Hypothalamus (tissue), 51 donors: ENCODE results near the gene COL4A6.
A peak's percentile ranks its signal among the peaks of the same experiment; 100 is the strongest.
"Not testable (repeated sequence)": the region's sequence is repeated elsewhere in the genome, so short reads cannot be mapped to it uniquely, and the experiment has no call there.

ENCODE experiments used
- DNase-seq, 51 donors: peaks; one replicate each; lab custom pipeline; 2025; lab: John Stamatoyannopoulos, UW

The COL4A6 gene

DNA sequence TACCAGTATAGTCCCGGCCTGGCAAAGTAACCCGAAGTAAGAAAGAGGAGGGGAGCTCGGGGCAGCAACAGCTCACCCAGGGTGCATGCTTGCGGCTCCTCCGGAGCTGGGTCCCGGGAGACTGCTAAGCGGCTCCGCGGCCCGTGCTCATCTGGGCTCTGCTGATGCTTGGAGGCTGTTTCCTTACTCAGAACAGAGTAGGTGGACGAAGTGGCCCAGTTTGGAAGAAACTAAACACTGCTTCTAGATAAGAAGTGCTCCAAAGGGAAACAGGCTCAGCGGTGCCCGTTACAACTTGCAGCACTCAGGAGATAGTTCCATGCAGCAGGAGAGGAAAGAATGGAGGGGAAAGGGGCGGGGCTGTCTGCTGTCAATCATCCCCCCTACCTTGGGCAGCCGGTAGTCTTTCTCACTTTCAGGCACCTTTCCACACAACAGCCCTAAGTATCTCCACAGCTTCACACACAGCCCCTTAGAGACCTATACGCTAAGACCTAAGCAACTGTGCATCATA is at the start of gene COL4A6:
TSS of gene COL4A6 (minus strand) at position 313 of the 514 bp plus-strand sequence. CDS start at position 87, 226 bp downstream.
- DNase-seq = peak in 12 of 51 donors; percentile 0 to 33 (median 0)

- DNase-seq = no peak
Observed at GRCh38 chrX:108485960-108486359, 47.7 kb upstream of the COL4A6 start.

DNA sequence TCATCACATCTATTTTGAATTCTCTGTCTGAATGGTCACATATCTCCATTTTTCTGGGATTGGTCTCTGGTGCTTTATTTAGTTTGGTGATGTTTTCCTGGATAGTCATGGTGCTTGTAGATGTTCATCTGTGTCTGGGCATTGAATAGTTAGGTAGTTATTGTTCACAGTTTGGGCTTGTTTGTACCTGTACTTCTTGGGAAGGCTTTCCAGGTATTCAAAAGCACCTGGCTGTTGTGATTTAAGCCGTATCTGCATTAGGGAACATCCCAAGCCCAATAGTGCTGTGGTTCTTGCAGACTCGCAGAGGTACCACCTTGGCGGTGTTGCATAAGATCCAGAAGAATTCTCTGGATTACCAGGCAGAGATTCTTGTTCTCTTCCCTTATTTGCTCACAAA is 46.0 kb upstream of the COL4A6 start:
- no peak for DNase-seq

- DNase-seq = not testable (repeated sequence)
Observed at GRCh38 chrX:108481528-108481927, 43.3 kb upstream of the COL4A6 start.

- DNase-seq = no peak
Observed at GRCh38 chrX:108473979-108474378, 35.8 kb upstream of the COL4A6 start.

DNA sequence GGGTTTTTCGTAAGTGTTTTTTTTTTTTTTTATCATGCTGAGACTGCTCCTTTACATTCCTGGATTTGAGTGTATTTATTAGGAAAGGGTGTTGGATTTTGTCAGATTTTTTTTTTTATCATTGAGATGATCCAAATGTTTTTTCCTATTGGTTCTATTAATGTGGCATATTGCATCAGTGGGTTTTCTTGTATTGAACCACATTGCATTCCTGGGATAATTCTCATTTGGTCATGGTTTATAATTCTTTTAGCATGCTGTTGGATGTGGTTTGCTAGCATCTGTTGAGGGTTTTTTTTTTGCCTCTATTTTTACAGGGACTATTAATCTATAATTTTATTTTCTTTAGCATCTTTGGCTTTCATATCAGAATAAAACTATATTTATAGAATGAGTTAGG is 30.3 kb upstream of the COL4A6 start:
- no peak for DNase-seq

DNA sequence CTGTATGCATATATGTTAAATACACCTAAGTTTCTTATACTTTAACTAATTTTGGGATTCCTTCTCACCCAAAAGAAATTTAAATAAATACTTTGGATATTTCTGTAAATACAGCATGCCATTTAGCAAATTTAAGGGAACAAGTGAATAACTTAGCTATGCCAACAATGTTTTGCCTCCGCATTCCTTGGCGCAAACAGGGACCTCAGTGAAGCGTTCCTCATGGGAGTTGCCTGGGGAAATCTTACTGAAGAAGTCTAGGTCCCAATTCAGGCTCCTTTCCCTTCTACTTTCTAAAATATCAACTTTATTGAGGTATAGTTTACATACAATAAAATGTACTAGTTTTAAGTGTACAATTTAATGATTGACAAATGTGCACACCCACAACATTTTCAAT is 26.4 kb upstream of the COL4A6 start:
- DNase-seq = no peak

DNA sequence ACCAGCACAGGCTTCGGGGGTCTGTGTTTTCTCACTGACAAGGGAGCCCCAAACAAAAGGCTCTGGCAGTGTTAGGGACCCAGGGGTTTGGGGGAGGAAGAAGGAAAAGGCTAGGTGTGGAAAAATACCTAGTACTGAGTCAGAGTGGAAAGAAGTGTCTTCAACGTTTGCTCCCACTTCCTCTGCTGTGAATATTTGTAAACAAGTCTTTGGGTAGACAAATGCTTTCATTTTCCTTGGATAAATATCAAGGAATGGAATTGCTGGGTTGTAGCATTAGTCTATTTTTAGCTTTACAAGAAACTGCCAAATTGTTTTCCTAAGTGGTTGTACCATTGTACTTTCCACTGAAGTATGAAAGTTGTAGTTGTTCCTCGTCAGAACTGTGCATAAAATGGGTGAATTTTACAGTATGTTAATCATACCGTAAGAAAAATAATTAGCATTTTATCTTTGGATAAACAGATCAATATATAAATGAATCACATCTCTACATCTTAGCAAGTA is 18.8 kb upstream of the COL4A6 start:
- no peak for DNase-seq

DNA sequence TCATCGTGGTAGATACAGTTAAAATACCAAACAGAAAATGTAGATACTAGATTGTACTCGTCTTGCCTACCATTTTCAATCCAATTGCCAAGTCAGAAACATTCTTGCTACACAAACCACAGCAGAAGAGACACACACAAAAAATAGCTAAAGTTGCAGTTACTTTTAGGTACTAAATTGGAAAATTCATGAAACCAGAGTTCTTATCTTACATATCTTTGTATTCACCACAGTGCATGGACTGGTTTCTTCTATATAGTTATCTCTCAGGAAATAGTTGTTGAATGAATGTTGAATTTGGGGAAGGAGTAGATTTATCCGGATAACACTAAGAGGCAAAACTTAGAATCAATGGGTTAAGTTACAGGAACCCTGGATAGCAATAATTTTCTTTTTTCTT is 15.6 kb upstream of the COL4A6 start:
- no peak for DNase-seq

- no peak for DNase-seq
Observed at GRCh38 chrX:108447303-108447702, 9.1 kb upstream of the COL4A6 start.

DNA sequence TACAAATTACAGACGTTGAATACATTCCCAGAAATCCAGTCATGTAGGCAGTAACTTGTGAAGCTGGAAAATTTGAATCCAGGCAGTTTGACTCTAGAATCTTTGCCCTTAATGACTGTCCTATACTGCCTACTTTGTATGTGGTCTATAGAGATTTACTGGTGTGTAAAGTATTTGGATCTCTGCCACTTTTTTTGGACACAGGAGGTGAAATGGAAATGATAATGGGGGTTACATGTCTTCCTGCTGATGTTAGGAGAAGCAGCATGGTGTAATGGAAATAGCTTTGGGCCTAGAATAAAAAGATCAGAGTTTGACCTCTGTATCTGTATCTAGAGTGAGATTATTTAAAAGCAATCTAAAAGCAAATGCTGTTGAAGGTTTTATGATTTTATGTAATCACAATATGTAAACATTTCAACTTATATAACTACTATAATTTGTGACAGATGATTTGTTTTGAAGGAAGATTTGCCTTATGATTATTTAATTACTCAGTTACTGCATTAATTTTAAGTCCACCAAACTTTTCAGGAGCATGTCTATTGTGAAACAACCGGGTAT is 4.8 kb upstream of the COL4A6 start:
- DNase-seq = no peak

DNA sequence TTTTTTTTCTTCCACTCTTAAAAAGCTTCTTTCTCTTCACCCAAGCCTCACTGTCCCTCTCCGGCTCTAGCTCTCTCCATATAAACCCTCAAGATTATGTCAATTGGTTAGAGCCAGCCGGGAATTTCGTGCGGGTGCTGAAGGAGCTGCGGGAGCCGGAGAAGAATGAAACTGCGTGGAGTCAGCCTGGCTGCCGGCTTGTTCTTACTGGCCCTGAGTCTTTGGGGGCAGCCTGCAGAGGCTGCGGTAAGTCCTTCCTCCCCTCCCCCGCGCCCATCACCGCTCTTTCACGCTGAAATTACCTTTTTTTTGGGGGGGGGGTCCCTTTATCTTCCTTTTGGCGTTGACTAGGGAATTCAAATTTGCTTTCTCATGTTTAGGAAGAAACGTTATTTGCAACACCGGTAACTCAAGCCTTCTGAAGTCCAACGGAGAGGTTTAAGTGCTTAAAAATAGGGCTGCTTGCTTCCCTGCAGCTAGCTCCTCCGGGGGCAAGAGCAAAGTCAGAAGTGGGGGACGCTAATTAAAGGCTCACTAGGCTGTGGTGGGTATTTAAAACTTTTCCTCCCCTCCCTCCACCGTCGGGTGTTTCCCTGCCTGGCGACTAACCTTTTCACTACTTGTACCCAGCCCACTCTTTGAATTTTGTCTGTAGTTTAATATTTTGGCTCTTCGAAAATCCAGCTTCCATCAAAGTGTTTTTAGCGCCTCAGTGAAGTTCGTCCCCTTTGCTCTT is 1.9 kb upstream of the COL4A6 start:
- DNase-seq = peak in 14 of 51 donors; percentile 0 to 14 (median 0)

DNA sequence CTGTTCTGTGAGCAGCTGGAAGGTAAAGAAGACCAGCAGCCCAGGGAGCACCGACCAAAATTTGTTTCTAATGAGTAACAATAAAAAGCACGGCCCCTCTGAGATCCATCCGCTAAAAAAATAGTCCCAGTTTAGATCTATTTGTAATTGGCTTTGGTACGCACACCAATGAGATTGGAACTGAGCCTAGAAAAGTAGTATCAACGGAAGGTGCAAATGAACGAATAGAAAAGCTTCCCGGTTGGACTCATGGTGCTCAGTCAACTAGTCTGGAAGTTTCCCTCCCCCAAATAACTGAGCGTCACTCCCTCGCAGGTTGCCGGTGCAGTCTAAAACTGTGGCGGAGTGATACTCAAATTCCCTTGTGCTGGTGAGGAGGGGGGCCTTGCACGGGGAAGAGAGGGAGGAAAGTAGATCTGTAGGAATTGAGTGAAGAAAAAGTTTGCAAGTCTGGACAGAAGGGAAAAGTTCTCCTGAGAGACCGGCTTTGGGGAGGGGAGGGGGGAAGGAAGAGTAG is 1.3 kb upstream of the COL4A6 start, which contains the start of gene COL4A5:
TSS of gene COL4A5 (plus strand) at position 413 of the 517 bp plus-strand sequence. CDS start 288 bp downstream, outside the sequence.
- peak in 24 of 51 donors; percentile 0 to 14 (median 6) for DNase-seq

DNA sequence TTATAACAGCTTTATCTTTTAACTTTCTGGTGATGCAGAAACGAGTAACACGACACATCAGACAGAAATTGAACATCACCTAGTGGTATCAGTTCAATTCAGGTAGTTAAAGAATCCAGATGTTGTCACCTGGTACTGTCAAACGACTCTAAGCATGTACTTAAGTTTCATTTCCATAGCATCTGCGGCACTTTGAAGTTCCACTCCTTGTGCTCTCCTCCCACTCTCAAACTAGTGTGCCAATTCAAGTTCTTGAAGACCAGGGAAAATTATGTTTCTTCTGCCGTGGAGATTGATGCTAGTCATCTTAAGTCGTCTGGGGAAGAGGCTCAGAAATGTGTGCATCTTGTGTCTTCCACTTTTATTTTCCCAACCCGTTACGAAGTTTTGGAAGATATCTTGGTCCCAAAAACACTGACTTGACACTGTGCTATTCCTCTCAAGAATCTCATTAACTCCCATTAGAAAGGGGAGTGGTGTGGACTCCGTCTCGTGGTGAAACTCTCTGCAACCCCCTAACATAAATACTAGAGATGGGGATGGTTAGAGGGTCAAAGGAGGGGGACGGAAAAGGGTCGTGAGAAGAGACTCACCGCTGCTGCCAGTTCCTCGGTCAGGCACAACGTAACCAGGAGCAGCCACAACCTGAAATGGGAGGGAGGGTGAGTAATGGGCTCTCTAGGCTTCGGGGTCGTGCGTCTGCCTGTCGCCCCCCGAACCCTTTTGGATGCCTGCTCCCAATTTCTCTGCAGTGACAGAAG is 693 bp downstream of the COL4A6 start:
- DNase-seq = no peak

DNA sequence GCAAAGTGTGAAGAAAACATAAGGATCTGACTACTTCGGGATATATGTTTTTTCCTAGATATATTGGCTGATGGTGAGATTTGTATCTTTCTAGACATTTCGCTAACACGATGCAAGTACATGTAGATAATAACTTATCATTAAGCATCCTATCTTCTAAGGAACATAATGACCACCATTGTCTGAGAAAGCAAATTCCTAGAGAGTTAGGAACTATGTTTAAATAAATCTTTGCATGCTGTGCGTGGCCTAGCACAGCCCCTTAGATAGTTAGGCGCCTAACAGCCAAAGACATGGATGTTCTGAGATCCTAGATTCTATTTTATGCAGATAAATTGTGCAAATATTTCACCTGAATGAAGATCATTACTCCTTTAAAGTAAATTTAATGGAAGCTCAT is 3.0 kb downstream of the COL4A6 start:
- no peak for DNase-seq

- DNase-seq = no peak
Observed at GRCh38 chrX:108426262-108426661, 12.0 kb downstream of the COL4A6 start.

GRCh38 chrX:108420481-108420880 is 17.7 kb downstream of the COL4A6 start:
- DNase-seq = no peak

- DNase-seq = no peak
Observed at GRCh38 chrX:108419401-108419800, 18.8 kb downstream of the COL4A6 start.

DNA sequence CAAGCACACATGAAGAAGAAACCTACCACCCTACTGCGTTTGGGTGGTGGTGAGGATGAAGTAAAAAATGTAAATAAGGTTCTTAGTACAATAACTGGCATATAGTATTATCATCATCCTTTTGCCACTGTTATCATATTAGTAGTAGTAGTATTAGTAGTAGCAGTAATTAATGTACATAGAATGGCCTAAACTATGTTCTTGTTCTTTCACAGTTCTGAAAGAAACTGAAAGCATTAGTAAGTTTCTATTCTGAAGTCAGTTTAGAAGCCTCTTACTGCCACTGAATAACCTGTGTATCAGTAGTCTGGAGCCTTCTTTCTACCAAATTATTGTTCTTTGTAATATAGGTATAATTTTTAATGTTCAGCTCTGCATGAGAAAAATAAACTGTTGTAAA is 21.0 kb downstream of the COL4A6 start:
- no peak for DNase-seq

DNA sequence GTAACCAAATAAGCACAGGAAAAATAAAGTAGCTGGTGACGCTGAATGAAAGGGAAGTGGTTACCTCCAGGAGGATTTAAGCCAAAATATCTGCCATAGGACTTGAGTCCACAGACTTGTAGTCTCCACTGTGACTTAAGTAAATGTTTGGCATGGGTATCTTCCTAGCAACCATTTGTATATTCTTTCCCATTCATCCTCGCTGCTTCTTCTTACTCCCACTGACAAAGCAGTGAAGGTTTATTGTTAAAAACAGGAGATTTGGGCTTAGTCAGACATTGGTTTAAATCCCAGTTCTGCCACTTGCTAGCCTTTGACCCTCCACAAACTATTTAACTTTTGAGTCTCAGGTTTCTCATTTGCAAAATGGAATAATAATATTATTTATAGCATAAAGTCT is 22.3 kb downstream of the COL4A6 start:
- DNase-seq = no peak

GRCh38 chrX:108415146-108415545 is 23.1 kb downstream of the COL4A6 start:
- no peak for DNase-seq
